Kidney capillary endothelial cell (primary cell): ENCODE data around the gene TNP2.
"Not testable (repeated sequence)": the region's sequence is repeated elsewhere in the genome, so short reads cannot be mapped to it uniquely, and the experiment has no call there.

ENCODE experiments used
- DNase-seq: peaks from one replicate; pipeline ENCODE4 v3.0.0-alpha.2; 2018; ENCODE audit warnings: low spot score

The TNP2 gene

DNA sequence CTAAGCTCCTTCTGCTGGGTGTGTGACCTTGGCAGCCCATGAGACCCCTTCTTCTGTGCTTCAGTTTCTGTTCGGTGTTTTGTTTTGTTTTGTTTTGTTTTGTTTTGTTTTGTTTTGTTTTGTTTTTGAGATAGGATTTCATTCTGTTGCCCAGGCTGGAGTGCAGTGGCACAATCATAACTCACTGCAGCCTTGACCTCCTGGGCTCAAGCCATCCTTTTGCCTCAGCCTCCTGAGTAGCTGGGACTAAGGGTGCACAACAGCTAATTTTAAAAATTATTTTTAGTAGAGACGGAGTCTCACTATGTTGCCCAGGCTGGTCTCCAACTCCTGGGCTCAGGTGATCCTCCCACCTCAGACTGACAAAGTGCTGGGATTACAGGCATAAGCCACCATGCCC is 48.6 kb downstream of the TNP2 start:
- not testable (repeated sequence) for DNase-seq

DNA sequence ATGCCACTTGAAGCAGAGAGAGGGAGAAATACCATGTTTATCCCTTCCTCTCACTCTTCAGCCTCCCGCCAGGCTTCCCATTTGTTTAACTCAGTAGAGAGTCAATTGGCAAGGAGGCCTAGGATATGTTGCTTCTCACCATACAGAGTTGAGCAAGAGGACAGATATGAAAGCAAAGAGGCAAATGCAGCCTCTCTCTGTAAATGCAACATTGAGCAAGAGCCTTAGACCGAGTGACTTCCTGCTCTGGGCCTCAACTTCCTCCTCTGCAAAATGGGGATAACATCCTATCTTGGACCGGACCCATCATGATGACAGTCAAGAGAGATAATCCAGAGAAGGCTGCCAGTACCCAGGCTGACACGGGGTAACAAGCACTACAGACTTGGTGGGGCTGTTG is 49.9 kb downstream of the TNP2 start:
- DNase-seq = no peak

DNA sequence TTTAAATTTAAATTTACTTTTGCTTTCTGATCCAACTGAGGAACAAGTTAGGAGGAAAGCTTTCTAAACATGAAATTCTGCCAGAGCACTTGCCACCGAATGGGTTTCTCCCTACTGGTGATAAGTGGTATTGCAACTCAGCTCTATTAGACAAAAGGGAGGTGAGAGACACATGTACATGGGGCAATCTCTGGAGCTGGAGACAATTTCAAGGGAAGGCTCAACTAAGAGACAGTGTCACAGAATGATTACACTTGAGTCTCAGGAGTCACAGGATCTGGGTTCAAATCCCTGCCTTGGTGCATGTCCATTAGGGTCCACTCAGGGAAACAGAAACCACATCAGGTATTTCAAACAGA is 50.5 kb downstream of the TNP2 start:
- no peak for DNase-seq
